Right hindlimb (tissue), 1 donor: ENCODE measurements around the gene MADCAM1.
"Not testable (repeated sequence)": the region's sequence is repeated elsewhere in the genome, so short reads cannot be mapped to it uniquely, and the experiment has no call there.

Experiments
- DNase-seq: peaks from one replicate; pipeline ENCODE4 v3.0.0-alpha.2; 2018

MADCAM1 gene

DNA sequence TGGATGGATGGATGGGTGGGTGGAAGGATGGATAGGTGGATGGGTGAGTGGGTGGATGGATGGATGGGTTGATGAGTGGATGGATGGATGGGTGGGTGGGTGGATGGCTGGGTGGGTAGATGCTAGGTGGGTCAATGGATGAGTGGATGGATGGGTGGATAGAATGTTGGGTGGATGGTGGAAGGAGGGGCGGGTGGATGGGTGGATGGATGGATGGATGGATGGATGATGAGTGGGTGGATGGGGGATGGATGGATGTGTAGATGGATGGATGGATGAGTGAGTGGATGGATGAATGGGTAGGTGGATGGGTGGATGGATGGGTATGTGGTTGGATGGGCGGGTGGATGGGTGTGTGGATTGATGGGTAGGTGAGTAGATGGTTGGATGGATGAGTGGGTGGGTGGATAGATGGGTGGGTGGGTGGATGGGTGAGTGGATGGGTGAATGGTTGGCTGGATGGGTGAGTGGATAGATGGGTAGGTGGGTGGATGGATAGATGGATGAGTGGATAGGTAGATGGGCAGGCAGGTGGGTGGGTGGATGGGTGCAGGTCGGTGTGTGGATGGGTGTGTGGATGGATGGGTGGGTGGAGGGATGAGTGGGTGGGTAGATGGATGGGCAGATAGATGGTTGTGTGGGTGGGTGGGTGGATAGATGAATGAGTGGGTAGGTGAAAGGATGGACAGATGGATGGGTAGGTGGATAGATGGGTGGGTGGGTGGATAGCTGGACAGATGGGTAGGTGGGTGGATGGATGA, 31.1 kb upstream of the MADCAM1 start:
- DNase-seq = no peak

- no peak for DNase-seq
These were observed 28.7 kb upstream of the MADCAM1 start for GRCh38 chr19:467554-467953.

DNA sequence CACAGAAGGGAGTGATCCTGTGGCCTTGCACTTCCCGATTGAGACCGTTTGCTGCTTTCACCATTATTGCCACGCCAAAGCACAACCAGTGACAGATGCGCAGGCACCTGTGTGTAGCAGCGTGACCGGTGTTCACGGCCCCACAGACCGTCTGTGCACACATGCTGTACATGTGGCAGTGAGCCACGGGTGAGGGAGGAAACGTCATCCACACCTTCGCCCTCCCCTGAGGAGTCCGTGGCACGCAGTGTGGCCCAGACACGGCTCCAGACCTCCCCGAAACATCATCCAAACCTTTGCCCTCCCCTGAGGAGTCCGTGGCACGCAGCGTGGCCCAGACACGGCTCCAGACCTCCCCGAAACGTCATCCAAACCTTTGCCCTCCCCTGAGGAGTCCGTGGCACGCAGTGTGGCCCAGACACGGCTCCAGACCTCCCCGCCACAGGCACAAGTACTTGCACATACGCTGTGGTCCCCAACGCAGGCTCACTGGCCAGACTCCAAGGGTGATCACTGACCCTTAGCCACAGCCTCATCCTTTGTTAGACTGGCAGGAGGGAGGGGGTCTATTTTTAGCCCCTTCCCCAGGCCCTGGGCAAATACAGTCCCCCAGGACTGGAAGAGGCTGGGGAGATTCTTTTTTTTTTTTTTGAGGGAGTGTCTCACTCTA, 27.6 kb upstream of the MADCAM1 start:
- DNase-seq = no peak

DNA sequence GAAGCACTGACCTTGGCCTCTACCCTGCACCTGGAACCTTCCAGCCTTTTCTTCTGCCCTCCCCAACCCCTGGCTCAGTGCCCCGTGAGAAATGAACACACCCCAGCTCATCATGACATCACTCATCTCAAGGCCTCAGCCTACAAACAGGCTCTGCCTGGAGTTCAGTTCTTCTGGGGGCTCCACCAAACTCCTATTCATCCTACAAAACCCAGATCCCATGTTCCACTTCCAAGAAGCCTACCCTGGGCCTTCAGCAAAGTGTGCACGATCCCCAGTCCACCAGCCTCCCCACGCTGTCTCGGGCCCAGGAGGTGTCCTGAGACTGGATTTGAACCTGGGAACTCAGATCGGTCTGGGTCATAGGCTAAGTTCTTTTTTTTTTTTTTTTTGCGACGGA, 26.5 kb upstream of the MADCAM1 start:
- DNase-seq = no peak

DNA sequence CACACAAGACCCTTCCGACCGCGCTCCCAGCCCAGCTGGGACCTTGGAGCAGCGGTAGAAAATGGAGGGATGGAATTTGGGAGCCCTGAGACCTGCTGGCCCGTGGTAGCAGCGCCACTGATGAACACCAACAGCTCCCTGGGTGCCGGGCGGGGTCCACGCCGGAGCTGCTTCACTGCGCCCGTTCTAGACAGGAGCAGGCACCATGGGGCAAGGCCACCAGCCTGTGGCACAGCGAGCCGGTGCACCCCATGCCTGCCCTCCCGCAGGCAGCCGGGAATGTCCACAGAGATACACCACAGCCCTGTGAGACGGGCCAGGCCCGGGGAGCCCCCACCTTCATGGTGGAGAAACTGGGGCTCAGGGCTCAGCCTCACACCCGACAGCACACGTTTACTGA, 25.6 kb upstream of the MADCAM1 start:
- no peak for DNase-seq

- no peak for DNase-seq
These were observed 24.1 kb upstream of the MADCAM1 start for GRCh38 chr19:472005-472858.

GRCh38 chr19:474126-475078, 21.9 kb upstream of the MADCAM1 start:
- DNase-seq = peak; percentile 33

DNA sequence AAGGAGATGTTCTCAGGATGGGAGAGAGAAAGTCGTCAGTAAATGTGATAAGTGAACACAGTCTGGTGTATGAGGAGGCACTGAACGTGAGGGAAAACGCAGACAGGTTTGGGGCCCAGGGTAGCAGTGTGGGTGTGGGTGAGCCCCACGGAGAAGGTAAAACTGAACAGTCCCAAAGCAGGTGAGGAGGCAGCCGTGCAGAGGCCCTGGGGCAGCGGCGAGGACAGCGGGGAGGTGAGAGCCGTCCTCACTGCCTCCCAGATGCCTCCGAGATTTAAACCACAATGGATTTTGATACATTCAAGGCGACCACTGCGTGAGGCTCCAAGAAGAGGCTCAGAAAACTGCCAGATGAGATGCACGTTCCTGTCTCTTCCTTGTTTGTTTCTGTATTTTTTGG, 20.9 kb upstream of the MADCAM1 start:
- DNase-seq = no peak

DNA sequence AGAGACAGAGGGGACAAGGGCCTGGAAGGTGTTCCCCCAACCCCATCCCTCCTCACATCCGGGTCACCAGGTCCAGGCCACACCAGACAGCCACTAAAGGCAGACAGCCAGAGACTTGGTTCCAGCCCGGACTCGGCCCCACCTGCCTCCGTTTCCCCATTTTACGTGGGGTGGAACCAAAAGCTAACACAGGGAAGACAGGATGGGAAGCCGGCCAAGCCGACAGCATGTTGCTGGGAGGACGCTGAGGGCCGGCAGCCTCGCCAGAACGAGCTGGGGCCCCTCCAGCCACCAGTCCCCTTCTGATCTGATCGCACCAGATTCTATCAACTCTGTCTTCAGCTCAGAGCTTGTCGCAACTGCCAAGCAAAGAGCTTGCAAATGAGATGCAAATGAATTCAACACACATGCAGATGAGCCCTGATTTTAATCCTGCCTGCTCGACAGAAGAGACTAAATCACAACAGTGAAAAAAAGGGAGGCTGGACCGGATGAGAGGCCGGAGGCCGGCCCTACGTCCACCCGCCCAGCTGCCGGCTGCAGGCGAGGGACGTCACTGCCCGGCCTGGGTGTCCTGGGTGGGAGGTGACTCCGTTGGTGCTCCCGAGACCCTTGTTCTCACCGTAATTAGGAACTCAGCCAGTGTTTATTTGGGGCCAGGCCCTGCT, 17.9 kb upstream of the MADCAM1 start:
- peak; percentile 26 for DNase-seq

DNA sequence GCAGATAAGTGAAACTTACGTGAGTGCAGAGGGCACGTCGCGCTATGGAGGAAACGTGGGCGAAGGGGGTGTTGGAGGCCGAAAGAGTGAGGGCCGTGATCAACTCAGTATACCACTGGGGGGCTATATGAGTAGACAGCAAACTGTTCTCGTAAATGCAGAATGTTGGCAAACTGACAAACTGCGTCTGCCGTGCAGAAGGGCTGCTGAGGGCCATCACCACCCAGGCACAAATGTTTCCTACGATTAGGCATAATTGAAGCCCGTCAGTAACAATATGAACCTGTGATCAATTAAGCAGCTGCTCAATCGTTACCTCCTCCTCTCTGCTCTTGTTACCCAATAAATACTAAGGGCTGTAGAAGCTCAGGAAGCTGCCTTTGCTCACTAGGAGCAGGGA, 17.3 kb upstream of the MADCAM1 start:
- DNase-seq = no peak

DNA sequence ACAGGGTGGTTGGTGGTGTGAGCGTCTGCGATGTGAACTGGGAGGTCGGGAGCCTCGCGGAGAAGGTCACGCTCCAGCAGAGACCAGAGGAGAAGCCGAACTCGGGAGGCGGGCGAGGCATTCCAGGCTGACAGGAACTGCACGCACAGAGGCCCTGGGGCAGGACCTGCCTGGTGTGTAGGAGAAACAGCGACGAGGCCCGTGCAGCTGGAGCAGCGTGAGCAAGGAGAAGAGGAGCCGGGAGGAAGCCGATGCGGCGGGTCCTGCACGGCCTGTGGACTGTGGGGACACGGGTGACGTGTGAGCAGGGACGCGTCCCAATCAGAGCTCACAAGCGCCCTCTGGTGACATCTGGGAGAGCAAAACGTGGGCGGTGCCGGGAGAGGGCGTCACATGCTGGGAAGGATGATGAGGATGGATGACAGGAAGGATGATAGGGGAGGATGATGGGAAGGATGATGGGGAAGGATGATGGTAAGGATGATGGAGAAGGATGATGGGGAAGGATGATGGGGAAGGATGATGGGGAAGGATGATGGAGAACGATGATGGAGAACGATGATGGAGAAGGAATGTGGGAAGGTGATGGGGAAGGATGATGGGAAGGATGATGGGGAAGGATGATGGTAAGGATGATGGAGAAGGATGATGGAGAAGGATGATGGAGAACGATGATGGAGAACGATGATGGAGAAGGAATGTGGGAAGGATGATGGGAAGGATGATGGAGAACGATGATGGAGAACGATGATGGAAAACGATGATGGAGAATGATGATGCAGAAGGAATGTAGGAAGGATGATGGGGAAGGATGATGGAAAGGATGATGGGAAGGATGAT, 16.1 kb upstream of the MADCAM1 start:
- DNase-seq = peak; percentile 78

DNA sequence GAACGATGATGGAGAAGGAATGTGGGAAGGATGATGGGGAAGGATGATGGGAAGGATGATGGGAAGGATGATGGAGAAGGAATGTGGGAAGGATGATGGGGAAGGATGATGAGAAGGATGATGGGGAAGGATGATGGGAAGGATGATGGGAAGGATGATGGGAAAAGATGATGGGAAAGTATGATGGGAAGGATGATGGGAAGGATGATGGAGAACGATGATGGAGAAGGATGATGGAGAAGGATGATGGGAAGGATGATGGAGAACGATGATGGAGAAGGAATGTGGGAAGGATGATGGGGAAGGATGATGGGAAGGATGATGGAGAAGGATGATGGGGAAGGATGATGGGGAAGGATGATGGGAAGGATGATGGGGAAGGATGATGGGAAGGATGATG, 15.2 kb upstream of the MADCAM1 start:
- not testable (repeated sequence) for DNase-seq

DNA sequence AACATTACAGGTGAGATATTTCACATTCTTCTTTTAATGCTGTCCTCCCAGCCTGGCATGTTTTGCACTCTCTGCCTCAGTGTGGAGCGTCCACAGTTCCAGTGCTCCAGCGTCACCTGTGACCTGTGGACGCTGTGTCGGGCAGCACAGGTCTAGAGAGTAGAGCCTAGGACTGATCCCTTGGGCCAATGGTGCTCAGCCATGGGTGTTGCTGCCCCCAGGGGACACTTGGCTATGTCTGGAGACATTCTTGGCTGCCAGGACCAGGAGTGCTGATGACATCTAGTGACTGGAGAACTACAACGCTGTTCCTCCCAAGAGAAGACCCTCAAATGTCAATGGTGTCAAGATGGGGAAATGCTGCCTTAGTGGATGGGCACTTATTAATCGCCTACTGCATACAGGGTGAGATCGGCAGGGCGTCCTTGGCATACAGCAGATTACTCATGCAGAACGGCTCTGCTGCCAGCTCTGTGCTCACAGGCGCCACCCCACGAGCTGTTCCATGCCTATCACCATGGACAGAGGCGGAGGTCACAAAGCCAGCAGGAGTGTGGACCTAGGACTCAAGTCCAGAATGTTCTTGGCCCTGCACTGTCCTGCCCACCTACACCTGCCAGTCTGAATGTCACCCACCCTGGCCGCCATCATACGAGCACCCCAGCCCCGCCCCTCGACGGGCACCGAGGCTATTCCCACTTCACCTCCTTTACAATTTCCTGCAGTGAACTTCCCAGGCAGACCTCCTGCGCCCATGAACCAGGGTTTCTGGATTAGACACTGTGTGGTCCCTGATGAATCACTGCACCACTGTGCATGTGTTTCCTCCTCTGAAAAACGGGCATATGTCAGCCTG, 13.9 kb upstream of the MADCAM1 start:
- no peak for DNase-seq

GRCh38 chr19:483332-484072, 12.8 kb upstream of the MADCAM1 start:
- no peak for DNase-seq

GRCh38 chr19:484494-484893, 11.8 kb upstream of the MADCAM1 start:
- no peak for DNase-seq

DNA sequence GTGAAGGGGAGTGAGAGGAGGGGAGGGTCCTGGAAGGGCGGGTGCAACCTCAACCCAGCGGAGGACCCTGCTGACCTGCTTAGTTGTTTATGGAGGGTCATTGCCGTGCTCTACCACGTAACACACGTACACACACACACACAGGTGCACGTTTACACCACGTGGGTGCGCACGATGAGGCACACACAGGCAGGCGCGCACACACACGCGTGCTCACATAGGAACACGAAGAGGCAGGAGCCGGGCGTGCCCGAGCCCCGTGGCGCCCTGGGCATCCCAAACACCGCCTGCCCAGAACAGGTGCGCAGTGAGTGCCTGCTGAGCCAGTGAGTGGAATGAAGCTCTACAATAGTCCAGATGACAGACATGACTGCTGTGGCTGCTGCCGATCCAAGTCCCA, 11.2 kb upstream of the MADCAM1 start:
- peak; percentile 21 for DNase-seq

DNA sequence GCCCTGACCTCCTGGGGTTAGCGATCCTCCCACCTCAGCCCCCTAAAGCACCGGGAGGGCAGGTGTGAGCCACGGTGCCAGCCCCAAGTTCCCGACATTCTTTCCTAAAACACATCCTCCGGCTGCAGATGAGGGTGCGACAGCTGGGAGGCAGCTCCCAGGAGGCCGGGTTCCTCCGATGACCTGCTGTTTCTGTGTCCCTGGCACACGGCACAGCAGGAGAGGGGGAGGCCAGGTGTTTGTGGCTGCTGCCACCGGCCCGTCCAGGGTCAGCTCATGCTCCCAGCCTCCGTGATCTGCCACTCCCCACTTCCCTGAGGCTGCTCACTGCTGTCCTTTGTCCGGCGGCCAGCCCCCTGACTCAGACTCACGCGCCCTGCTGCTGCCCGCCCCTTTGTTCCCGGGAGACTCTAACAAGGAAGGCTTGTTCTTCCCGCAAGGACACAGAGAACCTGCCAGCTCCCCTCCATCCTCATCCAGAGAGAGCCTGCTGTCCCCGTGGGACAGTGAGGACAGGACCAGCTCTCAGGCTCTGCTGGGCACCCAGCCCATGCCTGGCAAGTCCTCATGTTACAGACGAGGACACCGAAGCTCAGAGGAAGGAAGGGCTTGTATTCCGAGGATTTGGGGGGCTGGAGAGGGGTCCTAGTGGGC, 10.6 kb upstream of the MADCAM1 start:
- DNase-seq = peak; percentile 31
